Astrocyte of the hippocampus (primary cell): Measurements from ENCODE around the gene F8.
A peak's percentile ranks its signal among the peaks of the same experiment; 100 is the strongest.
"Not testable (repeated sequence)": the region's sequence is repeated elsewhere in the genome, so short reads cannot be mapped to it uniquely, and the experiment has no call there.

Experiments
- DNase-seq: peaks from one replicate; pipeline ENCODE4 v3.0.0; 2011; ENCODE audit warnings: low read depth, low spot score

The F8 gene

GRCh38 chrX:154816326-154816898, 206.1 kb downstream of the F8 start:
- not testable (repeated sequence) for DNase-seq

GRCh38 chrX:154815274-154815818, 207.2 kb downstream of the F8 start:
- peak; percentile 22 for DNase-seq

GRCh38 chrX:154813801-154814200, 208.7 kb downstream of the F8 start:
- DNase-seq: no peak

- no peak for DNase-seq
Observed at GRCh38 chrX:154812341-154813101, 210.0 kb downstream of the F8 start.

- DNase-seq: no peak
Observed at GRCh38 chrX:154809939-154810665, 212.4 kb downstream of the F8 start.

- DNase-seq: no peak
Observed at GRCh38 chrX:154806837-154807501, 215.6 kb downstream of the F8 start.

- peak; percentile 52 for DNase-seq
Observed at GRCh38 chrX:154805696-154806091, 216.8 kb downstream of the F8 start.

GRCh38 chrX:154804957-154805695, 217.4 kb downstream of the F8 start, which contains the start of gene MPP1:
Gene MPP1 (minus strand): TSS chrX:154805485. CDS start chrX:154805373, 112 bp downstream.
- DNase-seq: peak; percentile 89

- no peak for DNase-seq
Observed at GRCh38 chrX:154804261-154804956, 218.1 kb downstream of the F8 start.

- DNase-seq: no peak
Observed at GRCh38 chrX:154802947-154803346, 219.6 kb downstream of the F8 start.

GRCh38 chrX:154800478-154801210, 221.9 kb downstream of the F8 start:
- no peak for DNase-seq

GRCh38 chrX:154799556-154800348, 222.8 kb downstream of the F8 start:
- peak; percentile 28 for DNase-seq

GRCh38 chrX:154797006-154797405, 225.5 kb downstream of the F8 start:
- DNase-seq: peak; percentile 24

- no peak for DNase-seq
Observed at GRCh38 chrX:154795016-154795415, 227.5 kb downstream of the F8 start.

GRCh38 chrX:154793084-154793795, 229.3 kb downstream of the F8 start:
- DNase-seq: no peak

- DNase-seq: no peak
Observed at GRCh38 chrX:154791939-154792338, 230.6 kb downstream of the F8 start.

GRCh38 chrX:154791467-154791866, 231.1 kb downstream of the F8 start:
- DNase-seq: no peak
